ENCODE measurements around the gene POLR2E.

The POLR2E gene

GRCh38 chr19:1074544-1075283, 20.5 kb downstream of the POLR2E start:
- TF ChIP-seq POLR2AphosphoS5 (IDR thresholded peaks at IDR 0.05; ENCODE audit: low read depth, low read length), result peak; percentile 71; the same call in 1 of the 2 replicates
- no peak for TF ChIP-seq SIN3A (IDR thresholded peaks at IDR 0.05; ENCODE audit: borderline replicate concordance, insufficient read depth, low read length)
- no peak for TF ChIP-seq FOXP2 (optimal IDR thresholded peaks at IDR 0.05; ENCODE audit: borderline replicate concordance, extremely low read depth, extremely low read length, insufficient read depth)

DNA sequence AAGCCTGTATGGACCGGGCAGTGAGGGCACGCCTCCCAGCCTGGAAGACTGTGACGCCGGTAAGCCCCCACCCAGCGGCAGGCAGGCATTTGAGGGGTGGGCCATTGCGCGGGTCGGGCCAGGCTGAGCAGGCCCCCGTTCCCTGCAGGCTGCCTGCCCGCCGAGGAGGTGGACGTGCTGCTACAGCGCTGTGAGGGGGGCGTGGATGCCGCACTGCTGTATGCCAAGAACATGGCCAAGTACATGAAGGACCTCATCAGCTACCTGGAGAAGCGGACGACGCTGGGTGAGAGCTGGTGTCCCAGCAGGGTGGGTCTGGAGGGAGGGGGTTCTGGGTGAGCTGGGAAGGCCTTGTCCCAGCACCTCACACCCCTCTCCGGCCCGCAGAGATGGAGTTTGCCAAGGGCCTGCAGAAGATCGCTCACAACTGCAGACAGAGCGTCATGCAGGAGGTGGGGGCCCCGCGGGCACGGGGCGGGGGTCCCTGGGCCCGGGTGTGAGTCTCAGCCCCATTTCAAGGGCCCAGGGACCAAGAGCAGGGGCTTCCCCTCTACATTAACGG, 21.1 kb downstream of the POLR2E start:
- no peak for TF ChIP-seq SIN3A (IDR thresholded peaks at IDR 0.05; ENCODE audit: borderline replicate concordance, insufficient read depth, low read length)

GRCh38 chr19:1073063-1073955, 21.9 kb downstream of the POLR2E start:
- TF ChIP-seq POLR2AphosphoS5 (IDR thresholded peaks at IDR 0.05; ENCODE audit: low read depth, low read length) (no peak), SIN3A (IDR thresholded peaks at IDR 0.05; ENCODE audit: borderline replicate concordance, insufficient read depth, low read length) (no peak), FOXP2 (optimal IDR thresholded peaks at IDR 0.05; ENCODE audit: borderline replicate concordance, extremely low read depth, extremely low read length, insufficient read depth) (no peak), TAF1 (IDR thresholded peaks at IDR 0.05; ENCODE audit: borderline replicate concordance, insufficient read depth, low read length) (no peak)
- TF ChIP-seq, protein P1, sequence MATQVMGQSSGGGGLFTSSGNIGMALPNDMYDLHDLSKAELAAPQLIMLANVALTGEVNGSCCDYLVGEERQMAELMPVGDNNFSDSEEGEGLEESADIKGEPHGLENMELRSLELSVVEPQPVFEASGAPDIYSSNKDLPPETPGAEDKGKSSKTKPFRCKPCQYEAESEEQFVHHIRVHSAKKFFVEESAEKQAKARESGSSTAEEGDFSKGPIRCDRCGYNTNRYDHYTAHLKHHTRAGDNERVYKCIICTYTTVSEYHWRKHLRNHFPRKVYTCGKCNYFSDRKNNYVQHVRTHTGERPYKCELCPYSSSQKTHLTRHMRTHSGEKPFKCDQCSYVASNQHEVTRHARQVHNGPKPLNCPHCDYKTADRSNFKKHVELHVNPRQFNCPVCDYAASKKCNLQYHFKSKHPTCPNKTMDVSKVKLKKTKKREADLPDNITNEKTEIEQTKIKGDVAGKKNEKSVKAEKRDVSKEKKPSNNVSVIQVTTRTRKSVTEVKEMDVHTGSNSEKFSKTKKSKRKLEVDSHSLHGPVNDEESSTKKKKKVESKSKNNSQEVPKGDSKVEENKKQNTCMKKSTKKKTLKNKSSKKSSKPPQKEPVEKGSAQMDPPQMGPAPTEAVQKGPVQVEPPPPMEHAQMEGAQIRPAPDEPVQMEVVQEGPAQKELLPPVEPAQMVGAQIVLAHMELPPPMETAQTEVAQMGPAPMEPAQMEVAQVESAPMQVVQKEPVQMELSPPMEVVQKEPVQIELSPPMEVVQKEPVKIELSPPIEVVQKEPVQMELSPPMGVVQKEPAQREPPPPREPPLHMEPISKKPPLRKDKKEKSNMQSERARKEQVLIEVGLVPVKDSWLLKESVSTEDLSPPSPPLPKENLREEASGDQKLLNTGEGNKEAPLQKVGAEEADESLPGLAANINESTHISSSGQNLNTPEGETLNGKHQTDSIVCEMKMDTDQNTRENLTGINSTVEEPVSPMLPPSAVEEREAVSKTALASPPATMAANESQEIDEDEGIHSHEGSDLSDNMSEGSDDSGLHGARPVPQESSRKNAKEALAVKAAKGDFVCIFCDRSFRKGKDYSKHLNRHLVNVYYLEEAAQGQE (IDR thresholded peaks at IDR 0.05; ENCODE audit: insufficient read depth in 1 of 2, low read depth in 2 of 2, low read length in 2 of 2), result no peak

DNA sequence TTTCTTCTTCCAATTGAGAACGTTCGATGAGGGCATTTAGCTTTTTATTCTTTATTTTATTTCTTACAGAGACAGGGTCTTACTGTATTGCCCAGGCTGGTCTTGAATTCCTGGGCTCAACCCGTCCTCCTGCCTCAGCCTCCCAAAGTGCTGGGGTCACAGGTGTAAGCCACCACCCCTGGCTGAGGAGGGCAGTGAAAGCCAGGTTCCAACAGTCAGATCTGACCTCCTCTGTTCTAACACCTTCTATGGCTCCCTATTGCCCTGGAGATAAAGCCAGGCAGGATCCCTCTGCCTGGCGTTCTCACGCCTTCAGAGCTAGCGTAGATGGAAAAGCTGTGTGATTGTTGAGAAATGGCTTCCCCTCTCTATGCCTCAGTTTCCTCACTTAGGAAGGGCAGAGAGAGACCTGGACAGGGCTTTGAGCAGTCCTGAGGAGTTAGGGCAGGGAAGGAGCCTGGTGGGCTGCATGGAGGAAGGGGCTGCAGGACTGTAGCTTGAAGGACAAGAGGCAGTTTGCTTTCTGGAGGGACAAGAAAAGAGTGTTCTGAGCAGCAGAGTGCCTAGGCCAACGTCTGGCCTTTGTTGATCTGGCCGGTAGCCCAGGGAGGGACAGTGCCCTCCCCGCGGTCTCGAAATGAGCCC, 22.7 kb downstream of the POLR2E start:
- no peak for TF ChIP-seq FOXP2 (optimal IDR thresholded peaks at IDR 0.05; ENCODE audit: borderline replicate concordance, extremely low read depth, extremely low read length, insufficient read depth)
- no peak for TF ChIP-seq POLR2AphosphoS5 (IDR thresholded peaks at IDR 0.05; ENCODE audit: low read depth, low read length)
- TF ChIP-seq, protein P1 (IDR thresholded peaks at IDR 0.05; ENCODE audit: insufficient read depth in 1 of 2, low read depth in 2 of 2, low read length in 2 of 2), result no peak
- no peak for TF ChIP-seq TAF1 (IDR thresholded peaks at IDR 0.05; ENCODE audit: borderline replicate concordance, insufficient read depth, low read length)
- no peak for TF ChIP-seq SIN3A (IDR thresholded peaks at IDR 0.05; ENCODE audit: borderline replicate concordance, insufficient read depth, low read length)

GRCh38 chr19:1070931-1071791, 24.0 kb downstream of the POLR2E start:
- TF ChIP-seq POLR2AphosphoS5 (IDR thresholded peaks at IDR 0.05; ENCODE audit: low read depth, low read length) (no peak), SIN3A (IDR thresholded peaks at IDR 0.05; ENCODE audit: borderline replicate concordance, insufficient read depth, low read length) (no peak), FOXP2 (optimal IDR thresholded peaks at IDR 0.05; ENCODE audit: borderline replicate concordance, extremely low read depth, extremely low read length, insufficient read depth) (no peak), TAF1 (IDR thresholded peaks at IDR 0.05; ENCODE audit: borderline replicate concordance, insufficient read depth, low read length) (no peak)
- TF ChIP-seq, protein P1 (IDR thresholded peaks at IDR 0.05; ENCODE audit: insufficient read depth in 1 of 2, low read depth in 2 of 2, low read length in 2 of 2), result no peak
